A549 treated with DMSO at 1 μM for 4 hours (cell line): ENCODE results near the gene CCL7. TPM values are rescaled to one million over a fixed set of nuclear protein-coding genes. Genes with fewer than 3 reads are reported as not detected.

Experiments used
- total RNA-seq: library from RNA; stranded (reverse); fragments of 200-300 nt; extraction: Qiagen RNA extraction; gene quantifications from 5 replicates; pipeline ENCODE4 v1.2.3, GENCODE V29; 2022; ENCODE audit warnings: low read depth

The CCL7 gene
- total RNA-seq = 0.29 to 0.50 TPM (median 0.45 TPM) in 5 replicates

GRCh38 chr17:34269969-34270368 is at the start of gene CCL7:
Gene CCL7, plus strand, starts transcription at chr17:34270221. Its CDS starts 70 bp downstream, at chr17:34270291.

DNA sequence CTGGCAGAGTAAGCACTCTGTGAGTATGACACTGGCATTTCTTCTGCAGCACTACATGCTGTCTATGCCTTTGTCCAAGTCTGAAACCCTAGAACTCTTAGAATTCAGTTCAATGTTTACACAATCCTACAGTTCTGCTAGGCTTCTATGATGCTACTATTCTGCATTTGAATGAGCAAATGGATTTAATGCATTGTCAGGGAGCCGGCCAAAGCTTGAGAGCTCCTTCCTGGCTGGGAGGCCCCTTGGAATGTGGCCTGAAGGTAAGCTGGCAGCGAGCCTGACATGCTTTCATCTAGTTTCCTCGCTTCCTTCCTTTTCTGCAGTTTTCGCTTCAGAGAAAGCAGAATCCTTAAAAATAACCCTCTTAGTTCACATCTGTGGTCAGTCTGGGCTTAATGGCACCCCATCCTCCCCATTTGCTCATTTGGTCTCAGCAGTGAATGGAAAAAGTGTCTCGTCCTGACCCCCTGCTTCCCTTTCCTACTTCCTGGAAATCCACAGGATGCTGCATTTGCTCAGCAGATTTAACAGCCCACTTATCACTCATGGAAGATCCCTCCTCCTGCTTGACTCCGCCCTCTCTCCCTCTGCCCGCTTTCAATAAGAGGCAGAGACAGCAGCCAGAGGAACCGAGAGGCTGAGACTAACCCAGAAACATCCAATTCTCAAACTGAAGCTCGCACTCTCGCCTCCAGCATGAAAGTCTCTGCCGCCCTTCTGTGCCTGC is 15.2 kb upstream of the CCL7 start, which contains the start of gene CCL2:
Gene CCL2 (plus strand): TSS at position 635 of the 730 bp plus-strand sequence. CDS start 65 bp downstream, at position 700.

DNA sequence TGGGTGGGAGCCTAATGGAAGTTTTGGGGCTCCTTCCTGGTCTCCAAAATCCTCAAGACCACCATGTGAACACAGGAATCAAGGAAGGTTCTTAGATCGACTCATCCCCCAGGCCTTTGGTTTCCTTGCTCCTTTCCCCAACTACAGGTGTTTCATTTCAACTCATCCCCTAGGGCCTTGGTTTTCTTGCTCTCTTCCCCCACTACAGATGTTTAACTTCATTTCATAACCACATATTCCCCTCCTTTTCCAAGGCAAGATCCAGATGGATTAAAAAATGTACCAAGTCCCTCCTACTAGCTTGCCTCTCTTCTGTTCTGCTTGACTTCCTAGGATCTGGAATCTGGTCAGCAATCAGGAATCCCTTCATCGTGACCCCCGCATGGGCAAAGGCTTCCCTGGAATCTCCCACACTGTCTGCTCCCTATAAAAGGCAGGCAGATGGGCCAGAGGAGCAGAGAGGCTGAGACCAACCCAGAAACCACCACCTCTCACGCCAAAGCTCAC is 15.3 kb downstream of the CCL7 start, which contains the start of gene CCL11:
Gene CCL11 (plus strand): TSS at position 457 of the 507 bp plus-strand sequence. CDS start 67 bp downstream, outside the sequence.

DNA sequence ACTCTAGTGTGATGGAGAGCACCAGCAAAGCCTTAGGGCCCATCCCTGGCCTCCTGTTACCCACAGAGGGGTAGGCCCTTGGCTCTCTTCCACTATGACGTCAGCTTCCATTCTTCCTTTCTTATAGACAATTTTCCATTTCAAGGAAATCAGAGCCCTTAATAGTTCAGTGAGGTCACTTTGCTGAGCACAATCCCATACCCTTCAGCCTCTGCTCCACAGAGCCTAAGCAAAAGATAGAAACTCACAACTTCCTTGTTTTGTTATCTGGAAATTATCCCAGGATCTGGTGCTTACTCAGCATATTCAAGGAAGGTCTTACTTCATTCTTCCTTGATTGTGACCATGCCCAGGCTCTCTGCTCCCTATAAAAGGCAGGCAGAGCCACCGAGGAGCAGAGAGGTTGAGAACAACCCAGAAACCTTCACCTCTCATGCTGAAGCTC is 49.0 kb downstream of the CCL7 start, which contains the start of gene CCL8:
Gene CCL8 (plus strand): TSS at position 397 of the 445 bp plus-strand sequence. CDS start 67 bp downstream, outside the sequence.

Other genes starting within 250 kb of the CCL7 start
- gene CCL2, start 14.9 kb upstream of the CCL7 start, total RNA-seq = 65.6 to 117 TPM (median 69.7 TPM) in 5 replicates
- gene CCL11, start 15.5 kb downstream of the CCL7 start, total RNA-seq = not detected in 5 replicates
- not detected in 5 replicates for gene CCL8, start 49.2 kb downstream of the CCL7 start, total RNA-seq
- gene CCL13, start 86.3 kb downstream of the CCL7 start, total RNA-seq = not detected in 5 replicates
- not detected in 5 replicates for gene CCL1, start 93.0 kb downstream of the CCL7 start, total RNA-seq